HCT116 (cell line): ENCODE results near the gene UBL5.

Experiments
- CEBPB ChIP-seq: IDR thresholded peaks from 2 replicates; pipeline ENCODE4 v1.6.1; 2012; ENCODE audit warnings: low read depth
- CTCF ChIP-seq, 3 experiments: fragments of 200-600 bp in 1 of 3; sonication (generic) in 1 of 3; IDR thresholded peaks in 2 of 3; conservative IDR thresholded peaks in 1 of 3; 2 replicates each; pipeline ENCODE4 v1.5.1; 2012 to 2017; ENCODE audit warnings: low read depth in 2 of 3, low read length in 2 of 3, antibody characterized with exemption in 1 of 3, borderline replicate concordance in 1 of 3, control low read depth in 1 of 3, mild to moderate bottlenecking in 1 of 3, mixed read lengths in 1 of 3, mixed run types in 1 of 3, moderate library complexity in 1 of 3; ENCODE audit not compliant: insufficient read depth in 1 of 3
- EZH2phosphoT487 ChIP-seq: fragments of 200-600 bp; IDR thresholded peaks from 2 replicates; pipeline ENCODE4 v1.6.1; 2018; ENCODE audit warnings: antibody characterized with exemption, borderline replicate concordance
- JUND ChIP-seq: IDR thresholded peaks from 2 replicates; pipeline ENCODE4 v1.6.1; 2012
- POLR2A ChIP-seq: IDR thresholded peaks from 2 replicates; pipeline ENCODE4 v1.7.0; 2011; ENCODE audit warnings: borderline replicate concordance; ENCODE audit not compliant: insufficient read depth, insufficient read length; ENCODE audit errors: extremely low read depth
- POLR2AphosphoS5 ChIP-seq: IDR thresholded peaks from 2 replicates; pipeline ENCODE4 v1.6.1; 2011; ENCODE audit warnings: mild to moderate bottlenecking, low read depth, low read length, moderate library complexity
- RAD21 ChIP-seq: IDR thresholded peaks from 2 replicates; pipeline ENCODE4 v1.6.1; 2012; ENCODE audit warnings: low read depth, mild to moderate bottlenecking
- SP1 ChIP-seq: IDR thresholded peaks from 2 replicates; pipeline ENCODE4 v1.6.1; 2012; ENCODE audit warnings: low read depth
- TCF7L2 ChIP-seq: IDR thresholded peaks from 2 replicates; pipeline ENCODE4 v1.7.0; 2011; ENCODE audit warnings: borderline replicate concordance, inconsistent platforms; ENCODE audit not compliant: insufficient read depth, insufficient read length; ENCODE audit errors: extremely low read depth
- YY1 ChIP-seq: IDR thresholded peaks from 2 replicates; pipeline ENCODE4 v1.6.1; 2011; ENCODE audit warnings: low read length, low read depth, moderate library complexity, mild to moderate bottlenecking; ENCODE audit not compliant: insufficient replicate concordance; ENCODE audit errors: extremely low read depth
- ZFX ChIP-seq: fragments of 450-650 bp; IDR thresholded peaks from 2 replicates; pipeline ENCODE4 v1.6.1; 2017
- ZNF274 ChIP-seq: fragments of 200-500 bp; sonication (Bioruptor generic); IDR thresholded peaks from 2 replicates; pipeline ENCODE4 v1.6.1; 2014; ENCODE audit warnings: mild to moderate bottlenecking, low read depth, low read length, inconsistent platforms
- TF ChIP-seq, protein P1 (sequence below): IDR thresholded peaks from 2 replicates; pipeline ENCODE4 v1.6.1; 2011; ENCODE audit warnings: mild to moderate bottlenecking, low read length, moderate library complexity; ENCODE audit not compliant: insufficient replicate concordance; ENCODE audit errors: extremely low read depth

DNA sequence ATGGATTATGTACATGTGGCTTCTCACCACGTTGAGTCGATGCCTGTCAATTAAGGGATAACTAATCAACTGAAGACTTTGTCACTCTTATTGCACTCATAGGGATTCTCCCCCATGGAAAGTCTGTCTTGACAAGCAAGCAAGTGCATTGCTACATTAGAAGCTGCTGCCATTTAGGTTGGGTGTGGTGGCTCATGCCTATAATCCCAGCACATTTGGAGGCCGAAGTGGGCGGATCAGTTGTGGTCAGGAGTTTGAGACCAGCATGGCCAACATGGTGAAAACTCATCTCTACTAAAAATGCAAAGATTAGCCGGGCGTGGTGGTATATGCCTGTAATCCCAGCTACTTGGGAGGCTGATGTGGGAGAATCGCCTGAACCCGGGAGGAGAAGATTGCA, 40.9 kb upstream of the UBL5 start:
- no peak for TF ChIP-seq EZH2phosphoT487
- no peak for TF ChIP-seq TCF7L2
- no peak for TF ChIP-seq ZNF274
- no peak for TF ChIP-seq YY1
- no peak for TF ChIP-seq JUND
- TF ChIP-seq CTCF (IDR thresholded peaks at IDR 0.05 in 2 of 3, conservative IDR thresholded peaks at IDR 0.05 in 1 of 3; ENCODE audit: borderline replicate concordance in 1 of 3, insufficient read depth in 1 of 3, low read depth in 2 of 3, low read length in 2 of 3): no peak
- no peak for TF ChIP-seq POLR2AphosphoS5
- TF ChIP-seq RAD21: no peak
- TF ChIP-seq, protein P1, sequence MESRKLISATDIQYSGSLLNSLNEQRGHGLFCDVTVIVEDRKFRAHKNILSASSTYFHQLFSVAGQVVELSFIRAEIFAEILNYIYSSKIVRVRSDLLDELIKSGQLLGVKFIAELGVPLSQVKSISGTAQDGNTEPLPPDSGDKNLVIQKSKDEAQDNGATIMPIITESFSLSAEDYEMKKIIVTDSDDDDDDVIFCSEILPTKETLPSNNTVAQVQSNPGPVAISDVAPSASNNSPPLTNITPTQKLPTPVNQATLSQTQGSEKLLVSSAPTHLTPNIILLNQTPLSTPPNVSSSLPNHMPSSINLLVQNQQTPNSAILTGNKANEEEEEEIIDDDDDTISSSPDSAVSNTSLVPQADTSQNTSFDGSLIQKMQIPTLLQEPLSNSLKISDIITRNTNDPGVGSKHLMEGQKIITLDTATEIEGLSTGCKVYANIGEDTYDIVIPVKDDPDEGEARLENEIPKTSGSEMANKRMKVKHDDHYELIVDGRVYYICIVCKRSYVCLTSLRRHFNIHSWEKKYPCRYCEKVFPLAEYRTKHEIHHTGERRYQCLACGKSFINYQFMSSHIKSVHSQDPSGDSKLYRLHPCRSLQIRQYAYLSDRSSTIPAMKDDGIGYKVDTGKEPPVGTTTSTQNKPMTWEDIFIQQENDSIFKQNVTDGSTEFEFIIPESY: no peak
- TF ChIP-seq CEBPB: no peak
- TF ChIP-seq POLR2A: no peak
- no peak for TF ChIP-seq SP1
- TF ChIP-seq ZFX: no peak
